Fibroblast of the aortic adventitia (primary cell): ENCODE measurements around the gene UBAP2. TPM values are rescaled to one million over a fixed set of nuclear protein-coding genes. Genes with fewer than 3 reads are reported as not detected.

ENCODE experiments used
- DNase-seq: peaks from one replicate; pipeline ENCODE4 v3.0.0-alpha.2; 2010; ENCODE audit warnings: low read depth
- H3K4me3 ChIP-seq: 2 replicates; pipeline ENCODE4 v1.5.1; 2011; ENCODE audit warnings: low read depth, mild to moderate bottlenecking, control low read depth, low read length, moderate library complexity
- total RNA-seq: library from RNA; depleted of rRNA; stranded (reverse); fragments of >200 nt; gene quantifications from 2 replicates; pipeline ENCODE4 v1.2.3, GENCODE V29; 2012; ENCODE audit warnings: low replicate concordance
- TF ChIP-seq, protein P1 (sequence below): IDR thresholded peaks from 2 replicates; pipeline ENCODE4 v1.5.1; 2011; ENCODE audit warnings: mild to moderate bottlenecking, low read length, control low read depth, inconsistent platforms; ENCODE audit not compliant: insufficient read depth

Gene UBAP2
- total RNA-seq, 1 donor = 25.6 TPM

DNA sequence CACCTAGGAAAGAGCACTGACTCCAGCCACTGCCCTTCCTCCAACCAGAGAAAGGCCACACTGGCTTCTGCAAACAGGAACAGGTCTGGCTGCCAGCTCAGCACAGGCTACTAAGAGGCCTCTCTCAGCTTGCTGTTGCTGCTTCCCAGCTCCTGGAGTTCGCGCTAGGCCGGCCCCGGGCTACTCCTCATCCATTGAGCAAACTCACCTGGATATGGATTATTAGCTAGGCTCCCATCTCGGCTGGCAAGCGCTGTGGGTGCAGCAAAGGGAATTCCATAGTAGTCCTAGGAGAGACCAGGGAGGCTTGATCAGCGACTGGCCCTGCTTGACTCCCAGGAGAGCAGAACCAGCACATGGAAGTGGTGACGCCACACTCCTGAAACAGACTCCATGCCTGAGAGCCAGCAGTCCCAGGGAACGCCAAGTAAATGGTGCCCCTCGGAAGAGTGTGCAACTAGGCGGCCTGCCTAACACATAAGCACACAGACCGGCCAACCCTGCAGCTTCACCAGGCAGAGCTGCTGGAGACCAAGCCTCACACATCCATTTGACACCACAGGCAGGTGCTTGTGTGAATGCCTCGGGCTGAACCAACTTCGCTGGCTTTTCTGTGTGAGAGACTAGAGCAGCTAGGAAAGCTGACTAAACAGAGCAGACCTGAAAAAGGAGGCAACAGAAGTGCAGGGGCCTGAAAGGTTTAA lies 124.5 kb downstream of the UBAP2 start:
- H3K4me3 ChIP-seq = no peak overlapping the region
- DNase-seq = no peak
- TF ChIP-seq, protein P1, sequence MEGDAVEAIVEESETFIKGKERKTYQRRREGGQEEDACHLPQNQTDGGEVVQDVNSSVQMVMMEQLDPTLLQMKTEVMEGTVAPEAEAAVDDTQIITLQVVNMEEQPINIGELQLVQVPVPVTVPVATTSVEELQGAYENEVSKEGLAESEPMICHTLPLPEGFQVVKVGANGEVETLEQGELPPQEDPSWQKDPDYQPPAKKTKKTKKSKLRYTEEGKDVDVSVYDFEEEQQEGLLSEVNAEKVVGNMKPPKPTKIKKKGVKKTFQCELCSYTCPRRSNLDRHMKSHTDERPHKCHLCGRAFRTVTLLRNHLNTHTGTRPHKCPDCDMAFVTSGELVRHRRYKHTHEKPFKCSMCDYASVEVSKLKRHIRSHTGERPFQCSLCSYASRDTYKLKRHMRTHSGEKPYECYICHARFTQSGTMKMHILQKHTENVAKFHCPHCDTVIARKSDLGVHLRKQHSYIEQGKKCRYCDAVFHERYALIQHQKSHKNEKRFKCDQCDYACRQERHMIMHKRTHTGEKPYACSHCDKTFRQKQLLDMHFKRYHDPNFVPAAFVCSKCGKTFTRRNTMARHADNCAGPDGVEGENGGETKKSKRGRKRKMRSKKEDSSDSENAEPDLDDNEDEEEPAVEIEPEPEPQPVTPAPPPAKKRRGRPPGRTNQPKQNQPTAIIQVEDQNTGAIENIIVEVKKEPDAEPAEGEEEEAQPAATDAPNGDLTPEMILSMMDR = no peak

DNA sequence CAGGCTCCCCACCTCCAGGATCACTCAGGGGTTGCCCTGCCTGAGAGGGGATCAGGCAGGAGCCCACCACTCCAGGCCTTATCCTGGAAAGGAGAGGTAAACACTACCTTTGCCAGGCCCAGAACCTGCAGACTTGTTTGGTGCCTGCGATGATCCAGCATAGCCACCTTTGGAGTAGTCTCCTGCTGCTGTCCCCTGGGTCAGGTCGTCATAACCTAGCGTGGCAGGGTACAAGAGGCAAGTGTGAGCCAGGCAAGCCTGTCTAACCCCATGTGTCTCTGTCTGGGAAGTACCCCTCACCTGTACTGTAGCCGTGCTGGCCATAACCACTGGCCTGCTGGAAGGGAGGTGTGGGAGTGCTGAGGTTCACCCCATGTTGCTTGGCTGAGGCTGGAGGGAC lies 125.6 kb downstream of the UBAP2 start:
- no peak for DNase-seq
- TF ChIP-seq, protein P1 = no peak
- H3K4me3 ChIP-seq = no peak overlapping the region

DNA sequence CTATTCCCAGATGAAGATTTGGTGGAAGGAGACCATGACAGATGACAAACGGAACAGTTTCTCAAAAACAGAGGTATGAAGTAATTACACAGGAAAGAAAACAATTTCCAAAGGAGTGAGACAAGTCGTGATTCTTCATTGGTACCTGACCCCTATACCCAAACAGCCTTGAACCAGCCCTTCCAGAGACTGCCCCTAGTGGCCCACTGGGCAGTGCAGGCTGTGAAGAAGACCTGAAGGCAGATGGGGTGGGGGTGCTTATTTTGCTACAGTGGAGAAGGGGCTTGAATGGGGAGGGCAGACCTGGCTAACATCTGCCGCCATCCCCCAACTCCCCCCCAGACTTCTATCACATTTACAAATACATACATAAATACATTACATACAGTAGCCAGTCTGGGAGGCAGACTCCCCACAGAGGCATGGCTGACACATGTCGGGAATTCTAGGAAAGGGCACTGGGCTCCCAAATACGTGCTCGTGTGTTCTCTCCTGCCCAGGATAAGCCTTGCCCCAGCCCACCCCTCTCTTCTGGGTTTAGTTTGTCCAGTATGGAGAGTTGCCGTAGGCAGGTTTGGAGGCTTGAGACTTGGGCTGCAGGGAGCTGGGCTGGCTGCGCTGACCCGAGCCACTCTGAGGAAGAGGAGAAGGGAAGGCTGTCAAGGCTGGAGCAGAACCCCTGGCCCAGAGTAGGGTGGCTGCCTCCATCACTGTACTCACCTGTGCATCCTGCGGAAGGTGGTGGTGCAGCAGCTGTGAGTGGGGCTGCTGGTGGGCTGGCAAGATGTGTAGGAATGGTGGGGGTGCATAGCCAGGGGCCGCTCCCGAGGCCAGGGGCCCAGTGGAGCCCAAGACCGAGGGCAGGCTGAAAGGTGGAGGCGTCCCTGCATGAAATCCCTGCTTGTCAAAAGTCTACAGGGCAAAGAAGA lies 126.5 kb downstream of the UBAP2 start:
- TF ChIP-seq, protein P1 = peak; percentile 84
- no peak overlapping the region for H3K4me3 ChIP-seq
- DNase-seq = peak; percentile 19

DNA sequence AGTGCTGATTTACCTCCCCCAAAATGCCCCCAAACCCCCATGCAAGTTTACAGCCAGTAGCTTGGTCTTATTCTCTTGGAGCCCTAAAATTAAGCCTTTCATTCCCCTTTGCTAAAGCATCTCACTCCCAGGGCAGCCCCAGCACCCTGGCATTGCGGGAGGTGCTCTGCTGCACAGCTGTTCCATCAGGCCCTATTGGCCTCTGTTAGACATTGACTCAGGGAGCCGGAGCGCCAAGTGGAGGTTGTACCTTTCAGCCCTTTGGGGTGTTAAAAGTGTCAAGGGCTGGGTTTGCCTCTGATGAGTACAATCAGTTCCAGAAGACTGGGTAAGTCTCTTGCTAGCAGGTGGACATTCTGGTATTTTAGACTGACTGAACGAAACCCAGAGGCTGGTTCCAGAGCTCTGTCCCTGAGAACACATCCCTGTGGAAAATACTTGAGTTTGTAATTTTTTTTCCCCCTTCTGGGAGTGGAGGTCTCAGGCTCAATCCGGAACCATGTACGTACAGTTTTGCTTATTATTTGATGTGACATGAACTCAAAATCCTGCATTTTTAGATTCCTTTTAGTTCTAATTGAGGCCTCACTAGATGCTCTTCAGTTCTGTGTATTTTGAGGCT lies 129.3 kb downstream of the UBAP2 start:
- no peak for DNase-seq
- TF ChIP-seq, protein P1 = no peak
- H3K4me3 ChIP-seq = no peak overlapping the region

DNA sequence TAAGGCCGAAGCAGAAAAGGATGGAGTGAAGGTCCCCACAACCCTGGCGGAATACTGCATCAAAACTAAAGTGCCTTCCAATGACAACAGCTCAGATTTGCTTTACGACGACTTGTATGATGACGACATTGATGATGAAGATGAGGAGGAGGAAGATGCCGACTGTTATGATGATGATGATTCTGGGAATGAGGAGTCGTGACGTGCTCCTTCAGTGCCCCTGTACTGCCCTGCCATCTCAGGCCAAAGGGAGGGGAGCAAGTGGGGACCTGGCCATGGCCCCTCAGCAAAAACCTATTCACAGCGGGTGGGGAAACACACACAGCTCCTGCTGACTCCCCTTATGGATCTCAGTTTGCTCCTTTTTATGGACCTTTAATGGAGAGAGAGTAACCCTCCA lies 131.7 kb downstream of the UBAP2 start:
- H3K4me3 ChIP-seq = no peak overlapping the region
- TF ChIP-seq, protein P1 = no peak
- no peak for DNase-seq

DNA sequence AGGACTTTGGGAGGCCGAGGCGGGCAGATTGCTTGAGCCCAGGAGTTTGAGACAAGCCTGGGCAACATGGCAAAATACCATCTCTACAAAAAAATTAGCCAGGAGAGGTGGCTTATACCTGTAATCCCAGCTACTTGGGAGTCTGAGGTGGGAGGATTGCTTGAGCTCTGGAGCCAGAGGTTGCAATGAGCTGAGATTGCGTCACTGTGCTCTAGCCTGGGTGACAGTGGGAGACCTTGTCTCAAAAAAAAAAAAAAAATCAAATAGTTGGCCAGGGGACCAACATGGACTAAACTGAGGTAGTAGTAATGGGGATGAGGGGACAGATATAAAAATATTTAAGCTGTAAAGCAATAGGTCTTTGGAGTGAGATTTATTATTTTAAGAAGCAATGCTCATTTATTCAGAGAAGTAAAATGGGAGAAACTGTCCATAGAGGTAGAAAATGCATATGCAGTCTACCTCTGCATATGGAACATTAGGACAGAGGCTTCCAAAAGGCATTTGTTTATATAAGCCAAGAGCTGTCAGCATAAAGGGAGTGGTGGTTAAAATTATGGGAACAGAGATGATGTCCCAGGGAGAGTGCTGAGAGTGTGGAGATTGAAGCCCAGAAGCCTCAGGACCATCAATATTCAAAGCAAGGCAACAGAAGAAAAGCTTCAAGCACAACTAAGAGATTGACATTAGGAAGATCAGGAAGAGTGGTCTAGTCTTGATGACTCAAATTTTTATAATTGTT lies 133.6 kb downstream of the UBAP2 start:
- DNase-seq = no peak
- no peak overlapping the region for H3K4me3 ChIP-seq
- TF ChIP-seq, protein P1 = no peak
